Hepatocyte (in vitro differentiated cells): Measurements from ENCODE around the gene ZFR2.

Experiments used
- CTCF ChIP-seq: fragments of 200-600 bp; sonication (generic); IDR thresholded peaks from 2 replicates; pipeline ENCODE4 v1.5.1; 2016; ENCODE audit warnings: antibody characterized with exemption, mild to moderate bottlenecking; ENCODE audit not compliant: poor library complexity
- EZH2 ChIP-seq: fragments of 200-600 bp; sonication (generic); IDR thresholded peaks from 2 replicates; pipeline ENCODE4 v1.6.1; 2016; ENCODE audit warnings: antibody characterized with exemption, mild to moderate bottlenecking, borderline replicate concordance
- EZH2phosphoT487 ChIP-seq: fragments of 200-600 bp; sonication (generic); IDR thresholded peaks from one replicate; pipeline ENCODE4 v1.6.1; 2018; ENCODE audit warnings: antibody characterized with exemption, mild to moderate bottlenecking, low read depth, moderate library complexity; ENCODE audit not compliant: unreplicated experiment, severe bottlenecking

DNA sequence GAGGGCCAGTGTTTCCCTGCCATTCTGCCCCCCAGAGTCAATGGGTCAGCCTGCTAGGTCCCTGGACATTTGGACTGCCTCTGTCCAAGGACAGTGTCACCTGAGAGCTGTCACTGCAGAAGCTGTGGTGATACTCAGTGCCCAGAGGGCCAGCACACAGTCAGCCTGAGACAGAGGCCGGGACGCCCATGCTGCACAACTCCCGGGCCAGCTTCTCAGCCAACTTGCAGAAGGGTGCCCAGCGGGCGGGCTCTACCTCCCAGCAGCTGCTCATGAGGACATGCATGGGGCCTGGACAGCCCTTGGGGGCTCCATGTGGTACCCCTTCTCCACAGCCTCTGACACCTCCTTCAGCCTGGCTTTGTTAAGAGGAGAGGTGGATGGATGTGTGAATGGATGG lies 93.0 kb downstream of the ZFR2 start:
- TF ChIP-seq CTCF (no peak), EZH2 (no peak), EZH2phosphoT487 (no peak)
